SK-N-MC (cell line): ENCODE data around the gene SQSTM1.

Source experiments
- EZH2 ChIP-seq: fragments of 200-600 bp; sonication (generic); IDR thresholded peaks from one replicate; pipeline ENCODE4 v1.6.1; 2017; ENCODE audit warnings: antibody characterized with exemption
- FOXP2 ChIP-seq: optimal IDR thresholded peaks from 2 replicates; pipeline ENCODE3; 2011; ENCODE audit warnings: mild to moderate bottlenecking, moderate library complexity; ENCODE audit not compliant: insufficient read depth; ENCODE audit errors: extremely low read length, control extremely low read depth
- POLR2AphosphoS5 ChIP-seq: IDR thresholded peaks from 2 replicates; pipeline ENCODE4 v1.6.1; 2012; ENCODE audit warnings: mild to moderate bottlenecking, low read depth, low read length, borderline replicate concordance

- TF ChIP-seq EZH2: no peak
- no peak for TF ChIP-seq POLR2AphosphoS5
- TF ChIP-seq FOXP2: no peak
These were observed 6.6 kb upstream of the SQSTM1 start for GRCh38 chr5:179814090-179814489.
